Panc1 (cell line): Measurements from ENCODE around the gene PRMT9. TPM values are rescaled to one million over a fixed set of nuclear protein-coding genes. Genes with fewer than 3 reads are reported as not detected.

Experiments
- ATAC-seq: fragments of 200-7000 bp; cut with Tn5 transposase; 2 replicates; pipeline ENCODE4 v1.9.1; 2020; ENCODE audit warnings: mild to moderate bottlenecking, moderate library complexity
- BruUV-seq: library from RNA; stranded (reverse); fragments of 400-500 nt; replicated peaks from 2 replicates; lab custom pipeline; 2021; lab: Mats Ljungman, UMichigan
- CTCF ChIA-PET: fragments of 300-600 bp; sonication (Branson Sonifier 250); formaldehyde crosslinking; loops from one replicate; lab custom pipeline; 2022; ENCODE audit warnings: antibody characterized with exemption; lab: Charles Lee
- POLR2A ChIA-PET: fragments of 300-600 bp; sonication (Branson Sonifier 250); formaldehyde crosslinking; loops from one replicate; lab custom pipeline; 2022; ENCODE audit warnings: antibody characterized with exemption; lab: Charles Lee
- DNase-seq: peaks from one replicate; pipeline ENCODE4 v3.0.0-alpha.2; 2010; ENCODE audit warnings: low read depth, low spot score
- H3K27ac ChIP-seq: 2 replicates; pipeline ENCODE4 v1.5.1; 2011; ENCODE audit warnings: mild to moderate bottlenecking, low read length, inconsistent platforms
- H3K27me3 ChIP-seq: fragments of 200-500 bp; sonication (Bioruptor generic); 2 replicates; pipeline ENCODE4 v1.6.0; 2014; ENCODE audit warnings: low read length, inconsistent platforms; ENCODE audit not compliant: control insufficient read depth, insufficient read depth
- H3K36me3 ChIP-seq: fragments of 200-500 bp; sonication (Bioruptor generic); 2 replicates; pipeline ENCODE4 v1.5.1; 2014; ENCODE audit warnings: inconsistent platforms, mild to moderate bottlenecking, low read length, moderate library complexity; ENCODE audit not compliant: control insufficient read depth, insufficient read depth
- H3K4me1 ChIP-seq: 2 replicates; pipeline ENCODE4 v1.5.1; 2011; ENCODE audit warnings: inconsistent platforms, mild to moderate bottlenecking, low read length, moderate library complexity; ENCODE audit not compliant: control insufficient read depth, insufficient read depth
- H3K4me3 ChIP-seq, 2 experiments: 2 replicates each; pipeline ENCODE4 v1.5.1; 2011 to 2012; ENCODE audit warnings: low read depth in 2 of 2, low read length in 2 of 2, mild to moderate bottlenecking in 2 of 2, inconsistent platforms in 1 of 2, moderate library complexity in 1 of 2
- H3K9me3 ChIP-seq: fragments of 200-500 bp; sonication (Bioruptor generic); 2 replicates; pipeline ENCODE4 v1.5.1; 2014; ENCODE audit warnings: low read depth, mild to moderate bottlenecking, inconsistent platforms, low read length, moderate library complexity; ENCODE audit not compliant: control insufficient read depth, insufficient read depth
- CTCF ChIP-seq: fragments of 450-650 bp; IDR thresholded peaks from 2 replicates; pipeline ENCODE4 v1.5.1; 2017; ENCODE audit warnings: mild to moderate bottlenecking
- POLR2AphosphoS5 ChIP-seq: IDR thresholded peaks from 2 replicates; pipeline ENCODE4 v1.6.1; 2012; ENCODE audit warnings: mild to moderate bottlenecking, low read depth, low read length, moderate library complexity
- SIN3A ChIP-seq: IDR thresholded peaks from 2 replicates; pipeline ENCODE4 v1.6.1; 2012; ENCODE audit warnings: low read depth, mild to moderate bottlenecking, low read length, moderate library complexity, borderline replicate concordance; ENCODE audit not compliant: insufficient read depth
- TCF7L2 ChIP-seq: IDR thresholded peaks from 2 replicates; pipeline ENCODE4 v1.6.1; 2011; ENCODE audit warnings: mild to moderate bottlenecking, low read depth, low read length, inconsistent platforms
- in situ Hi-C: cut with HindIII; loops from 2 replicates; pipeline ENCODE4 v1.10.0; 2016; ENCODE audit warnings: low sequenced_read_pairs, low pct_unique_long_range_greater_than_20kb
- intact Hi-C: fragments of 100-400 bp; cut with micrococcal nuclease; formaldehyde crosslinking; loops from one replicate; pipeline ENCODE4 v1.10.0; 2022; ENCODE audit not compliant: unreplicated experiment
- total RNA-seq: library from RNA; stranded (reverse); gene quantifications from one replicate; pipeline ENCODE4 v1.2.1, GENCODE V29; 2021; ENCODE audit not compliant: unreplicated experiment
- TF ChIP-seq, protein P1 (sequence below), 2 experiments: IDR thresholded peaks; 2 replicates each; pipeline ENCODE4 v1.6.1; 2011 to 2012; ENCODE audit warnings: low read depth in 2 of 2, control low read depth in 1 of 2, low read length in 1 of 2, mild to moderate bottlenecking in 1 of 2, moderate library complexity in 1 of 2; ENCODE audit not compliant: insufficient read depth in 1 of 2

Gene PRMT9
- total RNA-seq, 1 experiment from 2014 or later: 4.4 TPM

- H3K4me1 ChIP-seq: no peaks in the 10 kb centered on the region
- POLR2A ChIA-PET: no interaction called here
- H3K27ac ChIP-seq: no peak overlapping the region
- CTCF ChIA-PET: no interaction called here
- no peak for ATAC-seq
- in situ Hi-C loops: no loop called here
- TF ChIP-seq SIN3A (no peak), POLR2AphosphoS5 (no peak), CTCF (no peak), TCF7L2 (no peak)
- TF ChIP-seq, protein P1, sequence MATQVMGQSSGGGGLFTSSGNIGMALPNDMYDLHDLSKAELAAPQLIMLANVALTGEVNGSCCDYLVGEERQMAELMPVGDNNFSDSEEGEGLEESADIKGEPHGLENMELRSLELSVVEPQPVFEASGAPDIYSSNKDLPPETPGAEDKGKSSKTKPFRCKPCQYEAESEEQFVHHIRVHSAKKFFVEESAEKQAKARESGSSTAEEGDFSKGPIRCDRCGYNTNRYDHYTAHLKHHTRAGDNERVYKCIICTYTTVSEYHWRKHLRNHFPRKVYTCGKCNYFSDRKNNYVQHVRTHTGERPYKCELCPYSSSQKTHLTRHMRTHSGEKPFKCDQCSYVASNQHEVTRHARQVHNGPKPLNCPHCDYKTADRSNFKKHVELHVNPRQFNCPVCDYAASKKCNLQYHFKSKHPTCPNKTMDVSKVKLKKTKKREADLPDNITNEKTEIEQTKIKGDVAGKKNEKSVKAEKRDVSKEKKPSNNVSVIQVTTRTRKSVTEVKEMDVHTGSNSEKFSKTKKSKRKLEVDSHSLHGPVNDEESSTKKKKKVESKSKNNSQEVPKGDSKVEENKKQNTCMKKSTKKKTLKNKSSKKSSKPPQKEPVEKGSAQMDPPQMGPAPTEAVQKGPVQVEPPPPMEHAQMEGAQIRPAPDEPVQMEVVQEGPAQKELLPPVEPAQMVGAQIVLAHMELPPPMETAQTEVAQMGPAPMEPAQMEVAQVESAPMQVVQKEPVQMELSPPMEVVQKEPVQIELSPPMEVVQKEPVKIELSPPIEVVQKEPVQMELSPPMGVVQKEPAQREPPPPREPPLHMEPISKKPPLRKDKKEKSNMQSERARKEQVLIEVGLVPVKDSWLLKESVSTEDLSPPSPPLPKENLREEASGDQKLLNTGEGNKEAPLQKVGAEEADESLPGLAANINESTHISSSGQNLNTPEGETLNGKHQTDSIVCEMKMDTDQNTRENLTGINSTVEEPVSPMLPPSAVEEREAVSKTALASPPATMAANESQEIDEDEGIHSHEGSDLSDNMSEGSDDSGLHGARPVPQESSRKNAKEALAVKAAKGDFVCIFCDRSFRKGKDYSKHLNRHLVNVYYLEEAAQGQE (IDR thresholded peaks at IDR 0.05; ENCODE audit: insufficient read depth in 1 of 2, low read depth in 2 of 2, low read length in 1 of 2): no peak
- no peak overlapping the region for H3K4me3 ChIP-seq
- no peaks in the 10 kb centered on the region for H3K36me3 ChIP-seq
- BruUV-seq: no TSS peak
- intact Hi-C loops: no loop called here
- DNase-seq: no peak
- H3K9me3 ChIP-seq: no peaks in the 10 kb centered on the region
- no peaks in the 10 kb centered on the region for H3K27me3 ChIP-seq
Observed at GRCh38 chr4:147644471-147644870, 39.5 kb downstream of the PRMT9 start.

DNA sequence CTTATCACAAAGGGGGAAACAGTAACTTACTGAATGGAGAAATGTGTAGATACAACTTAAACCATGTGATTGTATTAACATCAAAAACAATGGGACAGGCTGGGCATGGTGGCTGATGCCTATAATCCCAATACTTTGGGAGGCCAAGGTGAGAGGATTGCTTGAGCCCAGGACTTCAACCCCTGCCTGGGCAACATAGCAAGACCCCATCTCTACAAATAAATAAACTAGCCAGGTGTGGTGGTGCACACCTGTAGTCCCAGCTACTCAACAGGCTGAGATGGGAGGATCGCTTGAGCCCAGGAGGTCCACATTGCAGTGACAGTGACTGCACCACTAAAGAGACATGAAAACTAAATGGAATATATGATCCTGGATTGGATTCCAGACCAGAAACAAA is 40.3 kb downstream of the PRMT9 start:
- POLR2A ChIA-PET: no interaction called here
- no TSS peak for BruUV-seq
- intact Hi-C loops: no loop called here

More for the DNA sequence above, 40.3 kb downstream of the PRMT9 start:
- Histone ChIP-seq H3K9me3 (no peaks in the 10 kb centered on the region), H3K4me1 (no peaks in the 10 kb centered on the region), H3K36me3 (no peaks in the 10 kb centered on the region), H3K27ac (no peak overlapping the region), H3K27me3 (no peaks in the 10 kb centered on the region), H3K4me3 (no peak overlapping the region)
- DNase-seq (no peak), ATAC-seq (no peak)
- in situ Hi-C loops: no loop called here
- CTCF ChIA-PET: no interaction called here
- TF ChIP-seq, protein P1 (IDR thresholded peaks at IDR 0.05; ENCODE audit: insufficient read depth in 1 of 2, low read depth in 2 of 2, low read length in 1 of 2): no peak
- TF ChIP-seq SIN3A (no peak), POLR2AphosphoS5 (no peak), CTCF (no peak), TCF7L2 (no peak)
